ENCODE data around the gene CDKL5.

CDKL5 gene

GRCh38 chrX:18638398-18638797, 213.0 kb downstream of the CDKL5 start:
- TF ChIP-seq YY1 (IDR thresholded peaks at IDR 0.05; ENCODE audit: low read depth) (no peak), TCF12 (IDR thresholded peaks at IDR 0.05; ENCODE audit: low read depth) (no peak), CEBPB (IDR thresholded peaks at IDR 0.05) (no peak), TEAD4 (IDR thresholded peaks at IDR 0.05) (no peak), FOXM1 (IDR thresholded peaks at IDR 0.05; ENCODE audit: borderline replicate concordance, low read depth) (no peak), CREB1 (IDR thresholded peaks at IDR 0.05; ENCODE audit: low read depth) (no peak), EGR1 (IDR thresholded peaks at IDR 0.05) (no peak), TAF1 (IDR thresholded peaks at IDR 0.05; ENCODE audit: low read depth) (no peak), RAD21 (IDR thresholded peaks at IDR 0.05; ENCODE audit: low read depth) (no peak), ZBTB7A (IDR thresholded peaks at IDR 0.05; ENCODE audit: low read depth) (no peak), EP300 (IDR thresholded peaks at IDR 0.05; ENCODE audit: borderline replicate concordance) (no peak), NFIC (IDR thresholded peaks at IDR 0.05) (no peak)
- TF ChIP-seq, protein P1, sequence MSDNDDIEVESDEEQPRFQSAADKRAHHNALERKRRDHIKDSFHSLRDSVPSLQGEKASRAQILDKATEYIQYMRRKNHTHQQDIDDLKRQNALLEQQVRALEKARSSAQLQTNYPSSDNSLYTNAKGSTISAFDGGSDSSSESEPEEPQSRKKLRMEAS (IDR thresholded peaks at IDR 0.05) = no peak
- TF ChIP-seq, protein P2, sequence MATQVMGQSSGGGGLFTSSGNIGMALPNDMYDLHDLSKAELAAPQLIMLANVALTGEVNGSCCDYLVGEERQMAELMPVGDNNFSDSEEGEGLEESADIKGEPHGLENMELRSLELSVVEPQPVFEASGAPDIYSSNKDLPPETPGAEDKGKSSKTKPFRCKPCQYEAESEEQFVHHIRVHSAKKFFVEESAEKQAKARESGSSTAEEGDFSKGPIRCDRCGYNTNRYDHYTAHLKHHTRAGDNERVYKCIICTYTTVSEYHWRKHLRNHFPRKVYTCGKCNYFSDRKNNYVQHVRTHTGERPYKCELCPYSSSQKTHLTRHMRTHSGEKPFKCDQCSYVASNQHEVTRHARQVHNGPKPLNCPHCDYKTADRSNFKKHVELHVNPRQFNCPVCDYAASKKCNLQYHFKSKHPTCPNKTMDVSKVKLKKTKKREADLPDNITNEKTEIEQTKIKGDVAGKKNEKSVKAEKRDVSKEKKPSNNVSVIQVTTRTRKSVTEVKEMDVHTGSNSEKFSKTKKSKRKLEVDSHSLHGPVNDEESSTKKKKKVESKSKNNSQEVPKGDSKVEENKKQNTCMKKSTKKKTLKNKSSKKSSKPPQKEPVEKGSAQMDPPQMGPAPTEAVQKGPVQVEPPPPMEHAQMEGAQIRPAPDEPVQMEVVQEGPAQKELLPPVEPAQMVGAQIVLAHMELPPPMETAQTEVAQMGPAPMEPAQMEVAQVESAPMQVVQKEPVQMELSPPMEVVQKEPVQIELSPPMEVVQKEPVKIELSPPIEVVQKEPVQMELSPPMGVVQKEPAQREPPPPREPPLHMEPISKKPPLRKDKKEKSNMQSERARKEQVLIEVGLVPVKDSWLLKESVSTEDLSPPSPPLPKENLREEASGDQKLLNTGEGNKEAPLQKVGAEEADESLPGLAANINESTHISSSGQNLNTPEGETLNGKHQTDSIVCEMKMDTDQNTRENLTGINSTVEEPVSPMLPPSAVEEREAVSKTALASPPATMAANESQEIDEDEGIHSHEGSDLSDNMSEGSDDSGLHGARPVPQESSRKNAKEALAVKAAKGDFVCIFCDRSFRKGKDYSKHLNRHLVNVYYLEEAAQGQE (IDR thresholded peaks at IDR 0.05; ENCODE audit: low read depth) = no peak
- TF ChIP-seq, protein P3, sequence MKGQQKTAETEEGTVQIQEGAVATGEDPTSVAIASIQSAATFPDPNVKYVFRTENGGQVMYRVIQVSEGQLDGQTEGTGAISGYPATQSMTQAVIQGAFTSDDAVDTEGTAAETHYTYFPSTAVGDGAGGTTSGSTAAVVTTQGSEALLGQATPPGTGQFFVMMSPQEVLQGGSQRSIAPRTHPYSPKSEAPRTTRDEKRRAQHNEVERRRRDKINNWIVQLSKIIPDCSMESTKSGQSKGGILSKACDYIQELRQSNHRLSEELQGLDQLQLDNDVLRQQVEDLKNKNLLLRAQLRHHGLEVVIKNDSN (IDR thresholded peaks at IDR 0.05) = no peak

DNA sequence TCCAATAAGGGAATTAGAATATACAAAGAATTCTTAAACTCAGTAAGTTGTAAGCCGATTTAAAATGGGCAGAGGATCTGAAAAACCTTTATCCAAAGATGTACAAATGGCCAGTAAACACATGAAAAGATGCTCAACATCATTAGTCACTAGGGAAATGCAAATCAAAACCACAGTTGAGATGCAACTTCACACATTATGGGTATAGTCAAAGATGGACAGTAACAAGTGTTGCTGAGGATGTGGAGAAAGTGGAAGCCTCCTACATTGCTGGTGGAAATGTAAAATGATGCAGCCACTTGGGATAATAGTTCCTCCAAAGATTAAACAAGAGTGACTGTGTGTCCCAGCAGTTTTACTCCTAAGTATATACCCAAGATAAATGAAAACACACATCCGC, 213.9 kb downstream of the CDKL5 start:
- TF ChIP-seq EP300 (IDR thresholded peaks at IDR 0.05; ENCODE audit: borderline replicate concordance) (no peak), YY1 (IDR thresholded peaks at IDR 0.05; ENCODE audit: low read depth) (no peak), CEBPB (IDR thresholded peaks at IDR 0.05) (no peak), EGR1 (IDR thresholded peaks at IDR 0.05) (no peak), TAF1 (IDR thresholded peaks at IDR 0.05; ENCODE audit: low read depth) (no peak), CREB1 (IDR thresholded peaks at IDR 0.05; ENCODE audit: low read depth) (no peak), TEAD4 (IDR thresholded peaks at IDR 0.05) (no peak), NFIC (IDR thresholded peaks at IDR 0.05) (no peak), ZBTB7A (IDR thresholded peaks at IDR 0.05; ENCODE audit: low read depth) (no peak), FOXM1 (IDR thresholded peaks at IDR 0.05; ENCODE audit: borderline replicate concordance, low read depth) (no peak), TCF12 (IDR thresholded peaks at IDR 0.05; ENCODE audit: low read depth) (no peak), RAD21 (IDR thresholded peaks at IDR 0.05; ENCODE audit: low read depth) (no peak)
- TF ChIP-seq, protein P3 (IDR thresholded peaks at IDR 0.05) = no peak
- TF ChIP-seq, protein P1 (IDR thresholded peaks at IDR 0.05) = no peak
- TF ChIP-seq, protein P2 (IDR thresholded peaks at IDR 0.05; ENCODE audit: low read depth) = no peak

DNA sequence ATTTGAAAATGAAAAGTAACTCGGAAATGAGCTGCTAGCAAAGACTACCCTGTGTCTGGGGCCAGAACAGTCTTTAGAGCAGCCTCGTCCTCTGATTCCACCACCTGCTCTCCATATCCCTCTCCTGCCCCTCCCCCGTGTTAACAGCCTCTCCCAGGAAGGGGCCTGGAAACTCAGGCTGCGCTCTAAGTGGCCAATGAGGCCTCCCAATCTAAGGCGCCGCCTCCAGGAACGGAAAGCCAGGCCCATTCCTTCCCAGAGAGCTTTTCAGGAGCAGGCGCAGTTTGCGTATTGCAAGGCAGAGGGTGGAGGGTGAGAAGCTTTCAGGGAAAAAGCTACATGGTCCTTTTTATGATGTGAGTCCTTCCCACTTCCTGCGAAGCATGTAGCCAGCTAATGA, 215.3 kb downstream of the CDKL5 start:
- TF ChIP-seq, protein P3 (IDR thresholded peaks at IDR 0.05) = no peak
- TF ChIP-seq EP300 (IDR thresholded peaks at IDR 0.05; ENCODE audit: borderline replicate concordance) = no peak
- no peak for TF ChIP-seq CEBPB (IDR thresholded peaks at IDR 0.05)
- TF ChIP-seq FOXM1 (IDR thresholded peaks at IDR 0.05; ENCODE audit: borderline replicate concordance, low read depth) = no peak
- TF ChIP-seq, protein P1 (IDR thresholded peaks at IDR 0.05) = no peak
- TF ChIP-seq, protein P2 (IDR thresholded peaks at IDR 0.05; ENCODE audit: low read depth) = no peak
- no peak for TF ChIP-seq ZBTB7A (IDR thresholded peaks at IDR 0.05; ENCODE audit: low read depth)
- TF ChIP-seq TCF12 (IDR thresholded peaks at IDR 0.05; ENCODE audit: low read depth) = no peak
- TF ChIP-seq NFIC (IDR thresholded peaks at IDR 0.05) = no peak
- no peak for TF ChIP-seq RAD21 (IDR thresholded peaks at IDR 0.05; ENCODE audit: low read depth)
- TF ChIP-seq CREB1 (IDR thresholded peaks at IDR 0.05; ENCODE audit: low read depth) = no peak
- no peak for TF ChIP-seq TAF1 (IDR thresholded peaks at IDR 0.05; ENCODE audit: low read depth)
- no peak for TF ChIP-seq TEAD4 (IDR thresholded peaks at IDR 0.05)
- TF ChIP-seq YY1 (IDR thresholded peaks at IDR 0.05; ENCODE audit: low read depth) = no peak
